ENCODE results near the gene TPRA1.
"Not testable (repeated sequence)": the region's sequence is repeated elsewhere in the genome, so short reads cannot be mapped to it uniquely, and the experiment has no call there.

TPRA1 gene

GRCh38 chr3:127536830-127537812 lies 53.4 kb downstream of the TPRA1 start:
- DNase-seq (ENCODE audit: low read depth): no peak

GRCh38 chr3:127535901-127536829 lies 54.4 kb downstream of the TPRA1 start:
- no peak for DNase-seq (ENCODE audit: low read depth)

- no peak for DNase-seq (ENCODE audit: low read depth)
Measured at GRCh38 chr3:127535106-127535785, 55.3 kb downstream of the TPRA1 start.

GRCh38 chr3:127534564-127534963 lies 56.0 kb downstream of the TPRA1 start:
- no peak for DNase-seq (ENCODE audit: low read depth)

- DNase-seq (ENCODE audit: low read depth): no peak
Measured at GRCh38 chr3:127534161-127534451, 56.4 kb downstream of the TPRA1 start.

GRCh38 chr3:127532561-127533203 lies 57.9 kb downstream of the TPRA1 start:
- no peak for DNase-seq (ENCODE audit: low read depth)

- no peak for DNase-seq (ENCODE audit: low read depth)
Measured at GRCh38 chr3:127531821-127532220, 58.7 kb downstream of the TPRA1 start.

- not testable (repeated sequence) for DNase-seq (ENCODE audit: low read depth)
Measured at GRCh38 chr3:127530863-127531262, 59.7 kb downstream of the TPRA1 start.

- no peak for DNase-seq (ENCODE audit: low read depth)
Measured at GRCh38 chr3:127529346-127530188, 61.0 kb downstream of the TPRA1 start.

- no peak for DNase-seq (ENCODE audit: low read depth)
Measured at GRCh38 chr3:127525373-127525772, 65.2 kb downstream of the TPRA1 start.

GRCh38 chr3:127524296-127524896 lies 66.1 kb downstream of the TPRA1 start:
- DNase-seq (ENCODE audit: low read depth): no peak

Measured in fibroblast of the conjunctiva (primary cell).